Panc1 (cell line): ENCODE data around the gene MKKS. TPM values are rescaled to one million over a fixed set of nuclear protein-coding genes. Genes with fewer than 3 reads are reported as not detected.

Source experiments
- ATAC-seq: fragments of 200-7000 bp; cut with Tn5 transposase; 2 replicates; pipeline ENCODE4 v1.9.1; 2020; ENCODE audit warnings: mild to moderate bottlenecking, moderate library complexity
- BruUV-seq: library from RNA; stranded (reverse); fragments of 400-500 nt; replicated peaks from 2 replicates; lab custom pipeline; 2021; lab: Mats Ljungman, UMichigan
- CTCF ChIA-PET: fragments of 300-600 bp; sonication (Branson Sonifier 250); formaldehyde crosslinking; loops from one replicate; lab custom pipeline; 2022; ENCODE audit warnings: antibody characterized with exemption; lab: Charles Lee
- POLR2A ChIA-PET: fragments of 300-600 bp; sonication (Branson Sonifier 250); formaldehyde crosslinking; loops from one replicate; lab custom pipeline; 2022; ENCODE audit warnings: antibody characterized with exemption; lab: Charles Lee
- DNase-seq: peaks from one replicate; pipeline ENCODE4 v3.0.0-alpha.2; 2010; ENCODE audit warnings: low read depth, low spot score
- H3K27ac ChIP-seq: 2 replicates; pipeline ENCODE4 v1.5.1; 2011; ENCODE audit warnings: mild to moderate bottlenecking, low read length, inconsistent platforms
- H3K27me3 ChIP-seq: fragments of 200-500 bp; sonication (Bioruptor generic); 2 replicates; pipeline ENCODE4 v1.6.0; 2014; ENCODE audit warnings: low read length, inconsistent platforms; ENCODE audit not compliant: control insufficient read depth, insufficient read depth
- H3K36me3 ChIP-seq: fragments of 200-500 bp; sonication (Bioruptor generic); 2 replicates; pipeline ENCODE4 v1.5.1; 2014; ENCODE audit warnings: inconsistent platforms, mild to moderate bottlenecking, low read length, moderate library complexity; ENCODE audit not compliant: control insufficient read depth, insufficient read depth
- H3K4me1 ChIP-seq: 2 replicates; pipeline ENCODE4 v1.5.1; 2011; ENCODE audit warnings: inconsistent platforms, mild to moderate bottlenecking, low read length, moderate library complexity; ENCODE audit not compliant: control insufficient read depth, insufficient read depth
- H3K4me3 ChIP-seq, 2 experiments: 2 replicates each; pipeline ENCODE4 v1.5.1; 2011 to 2012; ENCODE audit warnings: low read depth in 2 of 2, low read length in 2 of 2, mild to moderate bottlenecking in 2 of 2, inconsistent platforms in 1 of 2, moderate library complexity in 1 of 2
- H3K9me3 ChIP-seq: fragments of 200-500 bp; sonication (Bioruptor generic); 2 replicates; pipeline ENCODE4 v1.5.1; 2014; ENCODE audit warnings: low read depth, mild to moderate bottlenecking, inconsistent platforms, low read length, moderate library complexity; ENCODE audit not compliant: control insufficient read depth, insufficient read depth
- CTCF ChIP-seq: fragments of 450-650 bp; IDR thresholded peaks from 2 replicates; pipeline ENCODE4 v1.5.1; 2017; ENCODE audit warnings: mild to moderate bottlenecking
- POLR2AphosphoS5 ChIP-seq: IDR thresholded peaks from 2 replicates; pipeline ENCODE4 v1.6.1; 2012; ENCODE audit warnings: mild to moderate bottlenecking, low read depth, low read length, moderate library complexity
- REST ChIP-seq, 2 experiments: IDR thresholded peaks; 2 replicates each; pipeline ENCODE4 v1.6.1; 2011 to 2012; ENCODE audit warnings: low read depth in 2 of 2, control low read depth in 1 of 2, low read length in 1 of 2, mild to moderate bottlenecking in 1 of 2, moderate library complexity in 1 of 2; ENCODE audit not compliant: insufficient read depth in 1 of 2
- SIN3A ChIP-seq: IDR thresholded peaks from 2 replicates; pipeline ENCODE4 v1.6.1; 2012; ENCODE audit warnings: low read depth, mild to moderate bottlenecking, low read length, moderate library complexity, borderline replicate concordance; ENCODE audit not compliant: insufficient read depth
- TCF7L2 ChIP-seq: IDR thresholded peaks from 2 replicates; pipeline ENCODE4 v1.6.1; 2011; ENCODE audit warnings: mild to moderate bottlenecking, low read depth, low read length, inconsistent platforms
- in situ Hi-C: cut with HindIII; loops from 2 replicates; pipeline ENCODE4 v1.10.0; 2016; ENCODE audit warnings: low sequenced_read_pairs, low pct_unique_long_range_greater_than_20kb
- intact Hi-C: fragments of 100-400 bp; cut with micrococcal nuclease; formaldehyde crosslinking; loops from one replicate; pipeline ENCODE4 v1.10.0; 2022; ENCODE audit not compliant: unreplicated experiment
- total RNA-seq: library from RNA; stranded (reverse); gene quantifications from one replicate; pipeline ENCODE4 v1.2.1, GENCODE V29; 2021; ENCODE audit not compliant: unreplicated experiment

The MKKS gene
- total RNA-seq, 1 experiment from 2014 or later: 15.6 TPM

GRCh38 chr20:10429443-10429981 is 4.5 kb downstream of the MKKS start:
- Histone ChIP-seq H3K4me3 (no peak overlapping the region), H3K4me1 (peaks cover 7% of the 10 kb centered on the region; the same call in 1 of the 2 replicates), H3K27me3 (no peaks in the 10 kb centered on the region), H3K9me3 (no peaks in the 10 kb centered on the region), H3K36me3 (no peaks in the 10 kb centered on the region; the same call in 1 of the 2 replicates), H3K27ac (no peak overlapping the region)
- intact Hi-C loops (loop anchor here (5.0 kb wide), 1 partner anchor 112 kb away; no protein-coding TSS in a partner anchor), in situ Hi-C loops (no loop called here)
- ChIA-PET CTCF (no interaction called here), POLR2A (no interaction called here)
- no peak for TF ChIP-seq CTCF
- TF ChIP-seq REST (IDR thresholded peaks at IDR 0.05; ENCODE audit: insufficient read depth in 1 of 2, low read depth in 2 of 2, low read length in 1 of 2): no peak
- TF ChIP-seq TCF7L2: no peak
- no peak for TF ChIP-seq POLR2AphosphoS5
- TF ChIP-seq SIN3A: no peak
- ATAC-seq (no peak), DNase-seq (no peak)
- no TSS peak for BruUV-seq

- intact Hi-C loops (loop anchor here (5.0 kb wide), 1 partner anchor 111 kb away; no protein-coding TSS in a partner anchor), in situ Hi-C loops (no loop called here)
- no peaks in the 10 kb centered on the region; the same call in 1 of the 2 replicates for H3K36me3 ChIP-seq
- ATAC-seq (no peak), DNase-seq (no peak)
- CTCF ChIA-PET: interaction anchor here (0.6 kb wide), 1 partner anchor 422 kb away, joined by 3 read pairs; no protein-coding TSS in a partner anchor
- BruUV-seq: no TSS peak
- POLR2A ChIA-PET: no interaction called here
- no peak for TF ChIP-seq POLR2AphosphoS5
- TF ChIP-seq TCF7L2: no peak
- TF ChIP-seq CTCF: no peak
- no peak for TF ChIP-seq REST (IDR thresholded peaks at IDR 0.05; ENCODE audit: insufficient read depth in 1 of 2, low read depth in 2 of 2, low read length in 1 of 2)
- no peak for TF ChIP-seq SIN3A
- no peak overlapping the region for H3K4me3 ChIP-seq
- H3K27ac ChIP-seq: no peak overlapping the region
- H3K9me3 ChIP-seq: no peaks in the 10 kb centered on the region
- peaks cover 7% of the 10 kb centered on the region; the same call in 1 of the 2 replicates for H3K4me1 ChIP-seq
- no peaks in the 10 kb centered on the region for H3K27me3 ChIP-seq
Measured at GRCh38 chr20:10428008-10428407, 6.0 kb downstream of the MKKS start.
